HCT116 (cell line): ENCODE measurements around the gene NAT16. TPM values are rescaled to one million over a fixed set of nuclear protein-coding genes. Genes with fewer than 3 reads are reported as not detected.

Experiments used
- ATAC-seq: fragments of 200-7000 bp; cut with Tn5 transposase; 2 replicates; pipeline ENCODE4 v1.9.1; 2020; ENCODE audit warnings: mild to moderate bottlenecking, moderate library complexity
- BruUV-seq: library from RNA; stranded (reverse); fragments of 400-500 nt; replicated peaks from 2 replicates; lab custom pipeline; 2021; lab: Mats Ljungman, UMichigan
- CTCF ChIA-PET: fragments of 300-600 bp; sonication (Branson Sonifier 250); formaldehyde crosslinking; loops from one replicate; lab custom pipeline; 2021; ENCODE audit warnings: antibody characterized with exemption; lab: Charles Lee
- POLR2A ChIA-PET: fragments of 300-600, 350-600 bp; sonication (Branson Sonifier 250); formaldehyde crosslinking; loops from one replicate; lab custom pipeline; 2021; ENCODE audit warnings: antibody characterized with exemption; lab: Charles Lee
- RAD21 ChIA-PET, 2 experiments: fragments of 300-600 bp; sonication (Branson Sonifier 250); formaldehyde crosslinking; loops; one replicate each; lab custom pipeline; 2023; ENCODE audit warnings: low total read pairs in 2 of 2; ENCODE audit not compliant: uncharacterized antibody in 2 of 2, unreplicated experiment in 2 of 2, low non-redundant PET in 1 of 2; lab: Charles Lee
- DNase-seq: peaks from one replicate; pipeline ENCODE4 v3.0.0-alpha.2; 2010; ENCODE audit warnings: low read depth, low spot score
- H2AFZ ChIP-seq: fragments of 200-600 bp; shearing (Covaris generic), sonication (generic); 2 replicates; pipeline ENCODE4 v1.6.1; 2017; ENCODE audit warnings: low read depth, mixed run types, mixed read lengths, antibody characterized with exemption, low read length; ENCODE audit not compliant: poor library complexity, severe bottlenecking
- H3K27ac ChIP-seq: 2 replicates; pipeline ENCODE4 v1.5.1; 2012; ENCODE audit warnings: low read depth, low read length
- H3K27me3 ChIP-seq: fragments of 200-600 bp; sonication (generic); 2 replicates; pipeline ENCODE4 v1.6.1; 2016; ENCODE audit warnings: mixed run types, low read length, mixed read lengths; ENCODE audit not compliant: insufficient read depth
- H3K36me3 ChIP-seq, 2 experiments: fragments of 200-500 bp in 1 of 2; fragments of 200-600 bp in 1 of 2; sonication (Bioruptor generic) in 1 of 2; sonication (generic) in 1 of 2; 2 replicates each; pipeline versions ENCODE4 v1.5.1 to v1.6.1; 2014 to 2016; ENCODE audit warnings: low read length in 2 of 2, inconsistent platforms in 1 of 2, mixed read lengths in 1 of 2, mixed run types in 1 of 2; ENCODE audit not compliant: insufficient read depth in 2 of 2, control insufficient read depth in 1 of 2
- H3K4me1 ChIP-seq, 2 experiments: fragments of 200-600 bp in 1 of 2; sonication (generic) in 1 of 2; 2 replicates each; pipeline versions ENCODE4 v1.5.1 to v1.6.1; 2012 to 2017; ENCODE audit warnings: low read length in 2 of 2, inconsistent platforms in 1 of 2, mild to moderate bottlenecking in 1 of 2, mixed read lengths in 1 of 2, mixed run types in 1 of 2, moderate library complexity in 1 of 2; ENCODE audit not compliant: insufficient read depth in 2 of 2, control insufficient read depth in 1 of 2
- H3K4me2 ChIP-seq: fragments of 200-600 bp; sonication (generic); 2 replicates; pipeline ENCODE4 v1.6.1; 2017; ENCODE audit warnings: mixed run types, low read length, mixed read lengths
- H3K4me3 ChIP-seq, 2 experiments: fragments of 200-600 bp in 1 of 2; sonication (generic) in 1 of 2; replicated peaks in 1 of 2; 2 replicates each; pipeline ENCODE4 v1.5.1; 2011 to 2016; ENCODE audit warnings: low read length in 2 of 2, control low read depth in 1 of 2, low read depth in 1 of 2, mild to moderate bottlenecking in 1 of 2, mixed read lengths in 1 of 2, mixed run types in 1 of 2
- H3K79me2 ChIP-seq: fragments of 200-600 bp; sonication (generic); 2 replicates; pipeline ENCODE4 v1.6.1; 2017; ENCODE audit warnings: mild to moderate bottlenecking, mixed run types, low read length, moderate library complexity, mixed read lengths; ENCODE audit not compliant: insufficient read depth
- H3K9ac ChIP-seq: fragments of 200-600 bp; sonication (generic); 2 replicates; pipeline ENCODE4 v1.6.1; 2016; ENCODE audit warnings: low read length, mixed read lengths
- H3K9me2 ChIP-seq: fragments of 200-600 bp; sonication (generic), shearing (Covaris generic); 2 replicates; pipeline ENCODE4 v1.6.1; 2017; ENCODE audit warnings: mixed run types, mild to moderate bottlenecking, moderate library complexity; ENCODE audit not compliant: insufficient read depth
- H3K9me3 ChIP-seq, 2 experiments: fragments of 200-500 bp in 1 of 2; fragments of 200-600 bp in 1 of 2; sonication (Bioruptor generic) in 1 of 2; sonication (generic) in 1 of 2; 2 replicates each; pipeline ENCODE4 v1.6.1; 2014 to 2017; ENCODE audit warnings: low read length in 2 of 2, mixed read lengths in 2 of 2, inconsistent platforms in 1 of 2, low read depth in 1 of 2, mild to moderate bottlenecking in 1 of 2, mixed run types in 1 of 2, moderate library complexity in 1 of 2; ENCODE audit not compliant: control insufficient read depth in 1 of 2, insufficient read depth in 1 of 2
- H4K20me1 ChIP-seq: fragments of 200-600 bp; sonication (generic), shearing (Covaris generic); 2 replicates; pipeline ENCODE4 v1.6.1; 2017; ENCODE audit warnings: mixed run types, mild to moderate bottlenecking, moderate library complexity; ENCODE audit not compliant: insufficient read depth
- ATF3 ChIP-seq: IDR thresholded peaks from 2 replicates; pipeline ENCODE4 v1.6.1; 2012
- CBX3 ChIP-seq: IDR thresholded peaks from 2 replicates; pipeline ENCODE4 v1.6.1; 2012; ENCODE audit warnings: low read depth
- EZH2 ChIP-seq: fragments of 200-600 bp; sonication (generic); IDR thresholded peaks from 2 replicates; pipeline ENCODE4 v1.6.1; 2017; ENCODE audit warnings: antibody characterized with exemption, mixed run types
- EZH2phosphoT487 ChIP-seq: fragments of 200-600 bp; IDR thresholded peaks from 2 replicates; pipeline ENCODE4 v1.6.1; 2018; ENCODE audit warnings: antibody characterized with exemption, borderline replicate concordance
- FOSL1 ChIP-seq: IDR thresholded peaks from 2 replicates; pipeline ENCODE4 v1.6.1; 2012; ENCODE audit warnings: low read depth
- JUND ChIP-seq: IDR thresholded peaks from 2 replicates; pipeline ENCODE4 v1.6.1; 2012
- POLR2A ChIP-seq: IDR thresholded peaks from 2 replicates; pipeline ENCODE4 v1.7.0; 2011; ENCODE audit warnings: borderline replicate concordance; ENCODE audit not compliant: insufficient read depth, insufficient read length; ENCODE audit errors: extremely low read depth
- POLR2AphosphoS5 ChIP-seq: IDR thresholded peaks from 2 replicates; pipeline ENCODE4 v1.6.1; 2011; ENCODE audit warnings: mild to moderate bottlenecking, low read depth, low read length, moderate library complexity
- RAD21 ChIP-seq: IDR thresholded peaks from 2 replicates; pipeline ENCODE4 v1.6.1; 2012; ENCODE audit warnings: low read depth, mild to moderate bottlenecking
- TCF7L2 ChIP-seq: IDR thresholded peaks from 2 replicates; pipeline ENCODE4 v1.7.0; 2011; ENCODE audit warnings: borderline replicate concordance, inconsistent platforms; ENCODE audit not compliant: insufficient read depth, insufficient read length; ENCODE audit errors: extremely low read depth
- ZFX ChIP-seq: fragments of 450-650 bp; IDR thresholded peaks from 2 replicates; pipeline ENCODE4 v1.6.1; 2017
- ZNF274 ChIP-seq: fragments of 200-500 bp; sonication (Bioruptor generic); IDR thresholded peaks from 2 replicates; pipeline ENCODE4 v1.6.1; 2014; ENCODE audit warnings: mild to moderate bottlenecking, low read depth, low read length, inconsistent platforms
- intact Hi-C: fragments of 100-400 bp; cut with micrococcal nuclease; formaldehyde crosslinking; loops from 2 replicates; pipeline ENCODE4 v1.10.0; 2022
- total RNA-seq: library from RNA; stranded (reverse); gene quantifications from one replicate; pipeline ENCODE4 v1.2.1, GENCODE V29; 2021; ENCODE audit not compliant: unreplicated experiment
- TF ChIP-seq, protein P1 (sequence below): IDR thresholded peaks from 2 replicates; pipeline ENCODE4 v1.6.1; 2012; ENCODE audit warnings: low read depth

The NAT16 gene
- total RNA-seq, 1 experiment from 2014 or later = 2.0 TPM

GRCh38 chr7:101201695-101202602 is 21.9 kb upstream of the NAT16 start:
- POLR2A ChIA-PET = no interaction called here
- no peaks in the 10 kb centered on the region for H3K9me3 ChIP-seq
- H3K79me2 ChIP-seq = no peaks in the 10 kb centered on the region
- ATAC-seq = no peak
- H3K4me3 ChIP-seq = no peak overlapping the region
- RAD21 ChIA-PET = no interaction called here
- peaks cover 0 to 8% of the 10 kb centered on the region in 2 experiments; a peak in 3 of 4 replicates for H3K4me1 ChIP-seq
- H3K9me2 ChIP-seq = no peaks in the 10 kb centered on the region
- no peak overlapping the region for H3K4me2 ChIP-seq
- no peak for DNase-seq
- H2AFZ ChIP-seq = no peak overlapping the region
- no peaks in the 10 kb centered on the region for H3K36me3 ChIP-seq
- H3K9ac ChIP-seq = no peak overlapping the region
- TF ChIP-seq ATF3 (no peak), RAD21 (no peak), TCF7L2 (no peak), ZFX (no peak), JUND (no peak), POLR2A (no peak), EZH2phosphoT487 (no peak), CBX3 (no peak), FOSL1 (no peak), EZH2 (no peak), POLR2AphosphoS5 (no peak), ZNF274 (no peak)
- TF ChIP-seq, protein P1, sequence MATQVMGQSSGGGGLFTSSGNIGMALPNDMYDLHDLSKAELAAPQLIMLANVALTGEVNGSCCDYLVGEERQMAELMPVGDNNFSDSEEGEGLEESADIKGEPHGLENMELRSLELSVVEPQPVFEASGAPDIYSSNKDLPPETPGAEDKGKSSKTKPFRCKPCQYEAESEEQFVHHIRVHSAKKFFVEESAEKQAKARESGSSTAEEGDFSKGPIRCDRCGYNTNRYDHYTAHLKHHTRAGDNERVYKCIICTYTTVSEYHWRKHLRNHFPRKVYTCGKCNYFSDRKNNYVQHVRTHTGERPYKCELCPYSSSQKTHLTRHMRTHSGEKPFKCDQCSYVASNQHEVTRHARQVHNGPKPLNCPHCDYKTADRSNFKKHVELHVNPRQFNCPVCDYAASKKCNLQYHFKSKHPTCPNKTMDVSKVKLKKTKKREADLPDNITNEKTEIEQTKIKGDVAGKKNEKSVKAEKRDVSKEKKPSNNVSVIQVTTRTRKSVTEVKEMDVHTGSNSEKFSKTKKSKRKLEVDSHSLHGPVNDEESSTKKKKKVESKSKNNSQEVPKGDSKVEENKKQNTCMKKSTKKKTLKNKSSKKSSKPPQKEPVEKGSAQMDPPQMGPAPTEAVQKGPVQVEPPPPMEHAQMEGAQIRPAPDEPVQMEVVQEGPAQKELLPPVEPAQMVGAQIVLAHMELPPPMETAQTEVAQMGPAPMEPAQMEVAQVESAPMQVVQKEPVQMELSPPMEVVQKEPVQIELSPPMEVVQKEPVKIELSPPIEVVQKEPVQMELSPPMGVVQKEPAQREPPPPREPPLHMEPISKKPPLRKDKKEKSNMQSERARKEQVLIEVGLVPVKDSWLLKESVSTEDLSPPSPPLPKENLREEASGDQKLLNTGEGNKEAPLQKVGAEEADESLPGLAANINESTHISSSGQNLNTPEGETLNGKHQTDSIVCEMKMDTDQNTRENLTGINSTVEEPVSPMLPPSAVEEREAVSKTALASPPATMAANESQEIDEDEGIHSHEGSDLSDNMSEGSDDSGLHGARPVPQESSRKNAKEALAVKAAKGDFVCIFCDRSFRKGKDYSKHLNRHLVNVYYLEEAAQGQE = no peak
- no peaks in the 10 kb centered on the region for H3K27me3 ChIP-seq
- no peak overlapping the region for H3K27ac ChIP-seq
- H4K20me1 ChIP-seq = no peaks in the 10 kb centered on the region
- BruUV-seq = no TSS peak
- intact Hi-C loops = no loop called here
- CTCF ChIA-PET = interaction anchor here (2.3 kb wide), 1 partner anchor 10 kb away, joined by 13 read pairs; no protein-coding TSS in a partner anchor
